ES-I3 (cell line): Measurements from ENCODE around the gene TTC7B.

Experiments
- H3K36me3 ChIP-seq: 2 replicates; pipeline ENCODE4 v1.6.1; 2013; ENCODE audit warnings: mild to moderate bottlenecking, low read length, control low read depth, moderate library complexity; ENCODE audit not compliant: insufficient read depth
- H3K4me1 ChIP-seq: 2 replicates; pipeline ENCODE4 v1.6.1; 2013; ENCODE audit warnings: mild to moderate bottlenecking, control low read depth, low read length; ENCODE audit not compliant: insufficient read depth
- H3K9ac ChIP-seq: 2 replicates; pipeline ENCODE4 v1.6.1; 2013; ENCODE audit warnings: low read depth, mild to moderate bottlenecking, low read length, moderate library complexity
- H3K9me3 ChIP-seq: 2 replicates; pipeline ENCODE4 v1.6.1; 2013; ENCODE audit warnings: mild to moderate bottlenecking, low read length, moderate library complexity; ENCODE audit not compliant: control insufficient read depth, insufficient read depth

The TTC7B gene

DNA sequence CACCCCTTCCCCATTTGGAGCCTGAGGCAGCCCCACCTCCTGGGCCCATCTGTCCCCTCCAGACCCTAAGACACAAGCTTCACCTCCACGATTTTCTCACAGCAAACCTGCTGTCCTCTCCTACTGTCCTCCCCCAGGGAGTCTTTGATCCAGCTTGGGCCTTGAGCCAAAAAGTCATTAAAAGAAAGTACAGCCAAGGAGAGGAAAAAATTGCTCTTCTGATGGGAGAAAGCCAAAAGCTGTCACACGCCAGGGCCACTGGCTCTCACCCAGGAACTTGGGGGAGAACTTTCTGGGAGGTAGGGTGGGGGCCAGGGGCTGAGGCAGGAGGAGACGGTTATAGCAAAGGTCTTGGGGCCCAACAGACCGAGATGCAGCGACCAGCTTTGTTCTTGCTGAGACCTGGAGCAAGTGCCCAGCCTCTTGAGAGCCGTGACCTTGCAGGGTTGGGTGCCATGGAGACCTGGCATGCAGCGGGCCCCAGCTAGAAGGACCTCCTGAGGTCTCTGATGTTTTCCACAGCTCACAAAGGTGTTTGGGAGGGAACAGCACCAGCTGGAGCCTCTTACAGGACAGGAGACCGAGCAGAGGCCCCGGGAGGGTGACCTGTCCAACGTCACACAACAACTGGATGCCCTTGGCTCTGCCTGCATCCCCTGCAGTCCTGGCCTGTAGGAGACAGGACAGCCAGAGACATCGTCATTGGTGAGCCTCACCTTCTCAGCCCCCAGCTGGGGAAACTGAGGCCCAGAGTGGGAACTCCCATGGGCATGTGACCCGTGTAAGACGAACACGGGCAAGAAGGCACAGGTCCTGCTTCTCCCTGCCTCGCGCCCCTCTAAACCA is 294.9 kb downstream of the TTC7B start:
- H3K4me1 ChIP-seq: no peaks in the 10 kb centered on the region; the same call in 1 of the 2 replicates
- H3K9ac ChIP-seq: no peak overlapping the region
- no peaks in the 10 kb centered on the region for H3K36me3 ChIP-seq
- no peaks in the 10 kb centered on the region for H3K9me3 ChIP-seq

- H3K4me1 ChIP-seq: no peaks in the 10 kb centered on the region; the same call in 1 of the 2 replicates
- H3K9me3 ChIP-seq: no peaks in the 10 kb centered on the region
- H3K36me3 ChIP-seq: no peaks in the 10 kb centered on the region
- no peak overlapping the region for H3K9ac ChIP-seq
These were observed 295.9 kb downstream of the TTC7B start for GRCh38 chr14:90520326-90520725.

- Histone ChIP-seq H3K9me3 (no peaks in the 10 kb centered on the region), H3K36me3 (no peaks in the 10 kb centered on the region), H3K9ac (no peak overlapping the region), H3K4me1 (no peaks in the 10 kb centered on the region; the same call in 1 of the 2 replicates)
These were observed 296.8 kb downstream of the TTC7B start for GRCh38 chr14:90519262-90519920.

GRCh38 chr14:90518941-90519256 is 297.3 kb downstream of the TTC7B start:
- H3K9ac ChIP-seq: no peak overlapping the region
- no peaks in the 10 kb centered on the region for H3K9me3 ChIP-seq
- peaks cover under 1% of the 10 kb centered on the region; the same call in 1 of the 2 replicates for H3K4me1 ChIP-seq
- no peaks in the 10 kb centered on the region for H3K36me3 ChIP-seq

GRCh38 chr14:90518069-90518940 is 297.9 kb downstream of the TTC7B start:
- Histone ChIP-seq H3K36me3 (no peaks in the 10 kb centered on the region), H3K4me1 (peaks cover 5% of the 10 kb centered on the region; the same call in 1 of the 2 replicates), H3K9ac (no peak overlapping the region), H3K9me3 (no peaks in the 10 kb centered on the region)

DNA sequence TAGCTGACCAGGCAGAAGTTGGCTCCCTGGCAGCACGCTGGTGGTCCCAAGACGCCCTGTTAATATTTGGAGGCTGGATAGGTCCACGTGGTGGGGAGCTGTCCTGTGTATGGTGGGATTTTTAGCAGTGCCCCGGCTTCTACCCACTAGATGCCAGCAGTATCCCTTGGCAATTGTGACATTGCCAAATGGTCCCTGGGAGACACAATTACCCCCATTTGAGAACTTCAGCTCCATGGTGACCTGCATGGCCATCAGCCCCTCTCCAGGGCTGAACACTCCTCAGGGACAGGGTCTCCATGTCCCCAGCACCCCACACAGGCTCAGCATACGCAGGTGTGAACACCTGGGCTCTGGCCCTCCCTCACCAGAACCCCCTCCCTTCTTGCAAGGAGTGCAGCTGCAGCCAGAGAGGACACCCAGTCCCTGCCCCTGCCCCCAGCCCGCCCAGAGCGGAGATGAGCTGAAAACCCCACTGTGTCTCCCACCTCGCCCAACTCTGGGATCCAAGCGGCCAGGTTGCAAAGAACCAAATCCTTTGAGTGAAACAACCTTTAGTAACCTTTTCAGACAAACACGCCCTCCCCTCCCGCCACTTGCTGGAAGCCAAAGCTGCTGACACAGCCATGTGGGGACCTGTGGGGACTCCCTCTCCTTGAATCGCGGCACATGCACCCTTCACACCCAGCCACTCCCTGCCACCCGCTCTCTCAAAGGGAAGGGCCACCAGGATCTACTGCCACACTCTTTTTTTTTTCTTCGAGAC is 299.0 kb downstream of the TTC7B start:
- peaks cover 7% of the 10 kb centered on the region; the same call in 1 of the 2 replicates for H3K4me1 ChIP-seq
- no peaks in the 10 kb centered on the region for H3K9me3 ChIP-seq
- H3K9ac ChIP-seq: no peak overlapping the region
- H3K36me3 ChIP-seq: no peaks in the 10 kb centered on the region

DNA sequence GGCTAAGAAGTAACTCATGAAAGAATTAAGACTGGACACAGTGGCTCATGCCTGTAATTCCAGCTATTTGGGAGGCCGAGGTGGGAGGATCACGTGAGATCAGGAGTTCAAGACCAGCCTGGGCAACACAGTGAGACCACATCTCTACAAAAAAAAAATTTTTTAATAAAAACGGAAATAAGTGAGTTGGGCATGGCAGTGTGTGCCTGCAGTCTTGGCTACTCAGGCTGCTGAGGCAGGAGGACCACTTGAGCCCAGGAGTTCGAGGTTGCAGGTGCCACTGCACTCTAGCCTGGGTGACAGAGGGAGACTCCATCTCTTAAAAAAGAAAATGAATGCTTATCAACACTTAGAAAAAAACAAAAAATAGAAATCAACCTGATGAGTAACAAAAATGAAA is 301.7 kb downstream of the TTC7B start:
- no peaks in the 10 kb centered on the region for H3K9me3 ChIP-seq
- H3K36me3 ChIP-seq: no peaks in the 10 kb centered on the region
- no peak overlapping the region for H3K9ac ChIP-seq
- H3K4me1 ChIP-seq: peaks cover 17% of the 10 kb centered on the region; the same call in 1 of the 2 replicates

DNA sequence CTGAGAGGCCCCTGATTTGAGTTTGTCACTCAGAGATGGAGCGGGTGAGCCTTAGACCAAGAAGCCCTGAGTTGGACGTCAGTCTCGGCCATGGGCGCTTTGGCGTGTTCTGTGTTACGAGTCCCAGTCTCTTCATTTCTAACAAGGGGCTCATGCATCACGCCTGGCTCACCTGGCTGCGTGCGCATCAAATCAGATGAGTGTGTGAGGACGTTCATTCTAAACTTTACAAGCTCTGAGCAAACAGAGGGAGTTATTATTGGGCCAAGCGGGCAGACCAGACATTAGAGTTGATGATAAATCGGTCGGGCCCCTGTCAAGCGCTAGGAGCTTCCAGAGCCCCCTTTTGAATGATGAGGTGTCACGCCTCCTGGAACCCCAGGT is 302.2 kb downstream of the TTC7B start:
- Histone ChIP-seq H3K9me3 (no peaks in the 10 kb centered on the region), H3K36me3 (no peaks in the 10 kb centered on the region), H3K4me1 (peaks cover 17% of the 10 kb centered on the region; the same call in 1 of the 2 replicates), H3K9ac (no peak overlapping the region)

DNA sequence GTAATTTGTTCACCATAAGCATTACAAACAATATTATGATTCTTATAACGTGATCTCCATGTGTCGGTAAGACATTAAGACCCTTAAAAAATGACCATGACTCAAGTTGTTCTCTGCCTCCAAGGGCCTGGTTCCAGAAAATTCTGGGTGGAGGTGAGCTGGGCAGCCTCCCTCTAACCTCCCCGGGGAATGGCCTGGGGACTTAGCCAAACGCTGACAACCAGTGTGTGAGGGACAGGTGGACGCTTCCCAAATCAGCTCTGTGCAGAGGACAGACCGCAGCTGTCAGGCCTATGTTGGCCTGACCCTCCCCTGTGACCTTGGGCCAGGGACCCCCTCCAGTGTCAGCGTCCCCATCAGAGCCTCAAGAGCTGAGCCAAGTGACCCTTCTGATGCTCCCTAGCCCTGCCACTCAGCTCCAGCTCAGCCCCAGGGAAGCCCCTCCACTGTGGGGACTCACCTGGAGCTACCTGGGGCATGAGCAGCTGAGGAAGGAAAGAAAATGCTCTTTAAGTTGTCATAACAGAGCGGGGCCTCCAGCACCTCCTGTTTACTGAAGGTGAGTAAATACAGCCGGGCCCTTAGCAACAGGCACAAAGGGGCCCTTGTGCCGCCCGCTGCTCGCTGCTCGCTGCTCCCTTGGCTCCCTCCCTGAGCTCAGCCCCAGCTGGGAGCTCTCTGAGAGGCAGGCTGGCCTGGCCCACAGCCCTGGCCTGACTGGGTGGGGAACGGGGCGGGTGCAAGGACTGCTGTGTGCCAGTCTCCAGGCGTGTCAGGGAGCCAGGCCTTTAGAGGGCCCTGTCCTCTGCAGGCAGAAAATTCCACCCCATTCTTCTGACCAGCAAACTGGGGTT is 302.8 kb downstream of the TTC7B start:
- Histone ChIP-seq H3K36me3 (no peaks in the 10 kb centered on the region), H3K4me1 (peaks cover 17% of the 10 kb centered on the region; the same call in 1 of the 2 replicates), H3K9me3 (no peaks in the 10 kb centered on the region), H3K9ac (no peak overlapping the region)

GRCh38 chr14:90512329-90512991 is 303.8 kb downstream of the TTC7B start:
- Histone ChIP-seq H3K9me3 (no peaks in the 10 kb centered on the region), H3K36me3 (no peaks in the 10 kb centered on the region), H3K4me1 (peaks cover 17% of the 10 kb centered on the region; the same call in 1 of the 2 replicates), H3K9ac (no peak overlapping the region)

DNA sequence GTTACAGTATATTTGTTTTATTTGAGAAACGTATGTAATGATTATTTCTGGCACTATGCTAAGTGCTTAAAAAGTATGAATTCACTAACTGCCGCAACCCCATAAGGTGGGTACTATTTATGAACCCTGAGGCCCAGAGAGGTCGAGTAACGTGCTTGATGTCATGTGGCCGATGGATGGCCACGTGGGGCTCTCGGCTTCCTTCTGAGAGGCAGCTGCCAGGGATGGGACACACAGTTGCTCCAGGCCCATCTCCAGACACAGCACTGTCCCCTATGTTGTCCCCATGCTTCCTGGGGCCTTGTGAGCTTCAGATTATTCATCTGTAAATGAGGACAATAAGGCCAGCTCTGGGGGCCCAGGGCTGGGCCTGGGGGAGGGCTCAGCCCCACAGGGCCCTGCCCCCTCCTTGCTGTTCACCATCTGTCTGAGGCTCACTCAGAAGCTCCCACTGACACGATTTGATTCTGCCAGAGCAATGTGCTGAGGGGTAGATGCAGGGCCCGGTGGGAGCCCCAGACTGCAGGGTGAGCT is 304.4 kb downstream of the TTC7B start:
- Histone ChIP-seq H3K36me3 (no peaks in the 10 kb centered on the region), H3K4me1 (peaks cover 17% of the 10 kb centered on the region; the same call in 1 of the 2 replicates), H3K9me3 (no peaks in the 10 kb centered on the region), H3K9ac (no peak overlapping the region)

GRCh38 chr14:90511252-90511651 is 305.0 kb downstream of the TTC7B start:
- Histone ChIP-seq H3K9ac (no peak overlapping the region), H3K9me3 (no peaks in the 10 kb centered on the region), H3K36me3 (no peaks in the 10 kb centered on the region), H3K4me1 (peaks cover 17% of the 10 kb centered on the region; the same call in 1 of the 2 replicates)
